Right renal pelvis (tissue), 4 donors: ENCODE measurements around the gene ST14. TPM values are rescaled to one million over a fixed set of nuclear protein-coding genes. Genes with fewer than 3 reads are reported as not detected.
A peak's percentile ranks its signal among the peaks of the same experiment; 100 is the strongest.
"Not testable (repeated sequence)": the region's sequence is repeated elsewhere in the genome, so short reads cannot be mapped to it uniquely, and the experiment has no call there.

ENCODE experiments used
- DNase-seq, 4 donors: peaks; one replicate each; pipeline ENCODE4 v3.0.0-alpha.2; 2013; ENCODE audit warnings: low read depth in 4 of 4, low spot score in 3 of 4, missing footprints in 1 of 4
- polyA plus RNA-seq, 4 donors: library from polyadenylated mRNA; unstranded; fragments of 120-200 nt; gene quantifications; one replicate each; pipeline ENCODE4 v1.2.1, GENCODE V29; 2013; ENCODE audit not compliant: insufficient read length in 4 of 4

ST14 gene
- polyA plus RNA-seq, 4 donors, result 28.4 to 39.5 (median 31.6) TPM

GRCh38 chr11:130161441-130162145, 2.0 kb downstream of the ST14 start:
- no peak for DNase-seq

- no peak for DNase-seq
Observed at GRCh38 chr11:130162733-130163132, 3.2 kb downstream of the ST14 start.

- DNase-seq, result no peak
Observed at GRCh38 chr11:130163346-130164220, 4.0 kb downstream of the ST14 start.

GRCh38 chr11:130164221-130164570, 4.6 kb downstream of the ST14 start:
- DNase-seq, result no peak

GRCh38 chr11:130165601-130166456, 6.2 kb downstream of the ST14 start:
- DNase-seq, result no peak

GRCh38 chr11:130166457-130166784, 6.8 kb downstream of the ST14 start:
- DNase-seq, result no peak

- DNase-seq, result no peak
Observed at GRCh38 chr11:130167146-130167545, 7.6 kb downstream of the ST14 start.

- DNase-seq, result no peak
Observed at GRCh38 chr11:130168105-130168504, 8.5 kb downstream of the ST14 start.

- DNase-seq, result no peak
Observed at GRCh38 chr11:130170345-130170744, 10.8 kb downstream of the ST14 start.

GRCh38 chr11:130171534-130171933, 12.0 kb downstream of the ST14 start:
- DNase-seq, result no peak

- not testable (repeated sequence) for DNase-seq
Observed at GRCh38 chr11:130172001-130172400, 12.4 kb downstream of the ST14 start.

- DNase-seq, result no peak
Observed at GRCh38 chr11:130174642-130175041, 15.1 kb downstream of the ST14 start.

- no peak for DNase-seq
Observed at GRCh38 chr11:130175898-130176297, 16.3 kb downstream of the ST14 start.

GRCh38 chr11:130177782-130178181, 18.2 kb downstream of the ST14 start:
- no peak for DNase-seq

- no peak for DNase-seq
Observed at GRCh38 chr11:130178441-130179339, 19.1 kb downstream of the ST14 start.

- peak in 1 of 4 donors; percentile 47 for DNase-seq
Observed at GRCh38 chr11:130179396-130180306, 20.1 kb downstream of the ST14 start.

GRCh38 chr11:130180491-130180890, 20.9 kb downstream of the ST14 start:
- no peak for DNase-seq

- DNase-seq, result no peak
Observed at GRCh38 chr11:130180896-130181294, 21.3 kb downstream of the ST14 start.
